GM12878 (cell line): ENCODE results near the gene NDUFA11. TPM values are rescaled to one million over a fixed set of nuclear protein-coding genes. Genes with fewer than 3 reads are reported as not detected.
"Not testable (repeated sequence)": the region's sequence is repeated elsewhere in the genome, so short reads cannot be mapped to it uniquely, and the experiment has no call there.

Experiments
- ATAC-seq: fragments of 200-7000 bp; cut with Tn5 transposase; 3 replicates; pipeline ENCODE4 v1.9.1; 2020; ENCODE audit warnings: mild to moderate bottlenecking, moderate library complexity
- BruUV-seq: library from RNA; stranded (reverse); fragments of 400-500 nt; replicated peaks from 2 replicates; lab custom pipeline; 2021; lab: Mats Ljungman, UMichigan
- CTCF ChIA-PET: fragments of 300-600 bp; sonication (Branson Sonifier 250); formaldehyde crosslinking; extraction: SDS; loops from one replicate; lab custom pipeline; 2021; ENCODE audit warnings: inconsistent platforms; lab: Yijun Ruan, JAX
- POLR2A ChIA-PET: fragments of 350-600 bp; formaldehyde crosslinking; extraction: SDS; loops from one replicate; lab custom pipeline; 2021; ENCODE audit warnings: inconsistent platforms; lab: Charles Lee
- RAD21 ChIA-PET: fragments of 300-600 bp; sonication (Branson Sonifier 250); formaldehyde crosslinking; loops from one replicate; lab custom pipeline; 2023; ENCODE audit warnings: antibody characterized with exemption; ENCODE audit not compliant: unreplicated experiment; lab: Charles Lee
- SMC1A ChIA-PET: fragments of 300-600 bp; sonication (Branson Sonifier 250); formaldehyde crosslinking; loops from one replicate; lab custom pipeline; 2023; ENCODE audit not compliant: unreplicated experiment, uncharacterized antibody; lab: Charles Lee
- DNase-seq: peaks from one replicate; pipeline ENCODE4 v3.0.0-alpha.2; 2011; ENCODE audit warnings: low read depth, low spot score
- FAIRE-seq: peaks from 3 replicates; lab custom pipeline; 2011; peaks lifted over from hg19 to GRCh38; lab: Jason Lieb, UNC
- H2AFZ ChIP-seq: 2 replicates; pipeline ENCODE4 v1.6.0; 2011; ENCODE audit warnings: low read depth, low read length, control low read depth; ENCODE audit not compliant: control insufficient read depth
- H3K27ac ChIP-seq: 2 replicates; pipeline ENCODE4 v1.5.1; 2011; ENCODE audit warnings: control low read depth; ENCODE audit not compliant: control insufficient read depth, insufficient read depth
- H3K27me3 ChIP-seq, 2 experiments: replicated peaks in 1 of 2; 2 replicates each; pipeline versions ENCODE4 v1.6.0 to v1.6.1; 2011; ENCODE audit warnings: low read length in 1 of 2; ENCODE audit not compliant: control insufficient read depth in 2 of 2, insufficient read depth in 2 of 2
- H3K36me3 ChIP-seq, 2 experiments: 2 replicates each; pipeline ENCODE4 v1.5.1; 2011; ENCODE audit warnings: low read length in 1 of 2; ENCODE audit not compliant: control insufficient read depth in 2 of 2, insufficient read depth in 2 of 2
- H3K4me1 ChIP-seq: 2 replicates; pipeline ENCODE4 v1.6.1; 2011; ENCODE audit warnings: mild to moderate bottlenecking, low read length, moderate library complexity, mixed read lengths; ENCODE audit not compliant: control insufficient read depth, insufficient read depth
- H3K4me2 ChIP-seq: 2 replicates; pipeline ENCODE4 v1.6.0; 2011; ENCODE audit warnings: control low read depth; ENCODE audit not compliant: control insufficient read depth, insufficient read depth
- H3K4me3 ChIP-seq: fragments of 200-600 bp; sonication (generic); 2 replicates; pipeline ENCODE4 v1.5.1; 2016
- H3K79me2 ChIP-seq: 2 replicates; pipeline ENCODE4 v1.6.0; 2011; ENCODE audit warnings: low read length; ENCODE audit not compliant: control insufficient read depth, insufficient read depth
- H3K9ac ChIP-seq: 2 replicates; pipeline ENCODE4 v1.8.0; 2011; ENCODE audit warnings: low read length, control low read depth, mixed read lengths; ENCODE audit not compliant: control insufficient read depth, insufficient read depth
- H3K9me3 ChIP-seq: replicated peaks from 3 replicates; pipeline ENCODE4 v1.5.1; 2011; ENCODE audit warnings: mild to moderate bottlenecking, low read length; ENCODE audit not compliant: control insufficient read depth, insufficient read depth
- H4K20me1 ChIP-seq: 2 replicates; pipeline ENCODE4 v1.6.0; 2011; ENCODE audit not compliant: control insufficient read depth, insufficient read depth
- ATF2 ChIP-seq: IDR thresholded peaks from 2 replicates; pipeline ENCODE4 v1.6.1; 2012; ENCODE audit warnings: low read length, inconsistent platforms
- FOXK2 ChIP-seq: fragments of 450-650 bp; IDR thresholded peaks from 2 replicates; pipeline ENCODE4 v1.6.1; 2017; ENCODE audit warnings: mild to moderate bottlenecking, moderate library complexity
- HDAC2 ChIP-seq: fragments of 200-600 bp; sonication (generic); IDR thresholded peaks from 2 replicates; pipeline ENCODE4 v1.6.1; 2017
- IRF4 ChIP-seq: IDR thresholded peaks from 2 replicates; pipeline ENCODE4 v1.6.1; 2011; ENCODE audit warnings: low read depth, low read length
- MEF2B ChIP-seq: fragments of 450-650 bp; IDR thresholded peaks from 2 replicates; pipeline ENCODE4 v1.6.1; 2018; ENCODE audit warnings: mild to moderate bottlenecking, moderate library complexity; ENCODE audit not compliant: partially characterized antibody, poor library complexity, severe bottlenecking
- NR2F1 ChIP-seq: fragments of 450-650 bp; conservative IDR thresholded peaks from 2 replicates; pipeline ENCODE4 v1.6.1; 2017; ENCODE audit warnings: mild to moderate bottlenecking
- RAD21 ChIP-seq: IDR thresholded peaks from 2 replicates; pipeline ENCODE4 v1.6.1; 2011; ENCODE audit warnings: mild to moderate bottlenecking, low read depth, low read length, moderate library complexity; ENCODE audit not compliant: insufficient read depth
- SREBF1 ChIP-seq: IDR thresholded peaks from 2 replicates; pipeline ENCODE4 v1.6.1; 2012; ENCODE audit warnings: mild to moderate bottlenecking, low read length
- TCF12 ChIP-seq: IDR thresholded peaks from 2 replicates; pipeline ENCODE4 v1.6.1; 2011; ENCODE audit warnings: low read depth, mild to moderate bottlenecking, low read length
- ZBTB11 ChIP-seq: fragments of 450-650 bp; formaldehyde crosslinking; IDR thresholded peaks from 2 replicates; pipeline ENCODE4 v1.5.0; 2022; ENCODE audit warnings: mild to moderate bottlenecking, missing genetic modification characterization
- WGBS: methylation state at CpG from one replicate; pipeline ENCODE4 v1.1.6; 2016; ENCODE audit warnings: low lambda C conversion rate; ENCODE audit not compliant: insufficient replicate concordance, insufficient coverage; ENCODE audit errors: missing lambda C conversion rate; 5-methylcytosine and 5-hydroxymethylcytosine counted together
- in situ Hi-C: fragments of 300-500 bp; cut with MboI; formaldehyde crosslinking; loops from 9 replicates; pipeline ENCODE4 v1.14.3; 2018; ENCODE audit warnings: mixed read lengths
- intact Hi-C: fragments of 100-400 bp; cut with micrococcal nuclease; formaldehyde crosslinking; loops from one replicate; pipeline ENCODE4 v1.14.2; 2022; ENCODE audit not compliant: unreplicated experiment
- polyA plus RNA-seq, 11 experiments: library from polyadenylated mRNA; depleted of rRNA in 4 of 11; unstranded in 6 of 11; stranded (reverse) in 5 of 11; fragments of >200 nt; fragmentation: Nextera tagmentation in 4 of 11; fragmentation: Illumina TruSeq in 1 of 11; extraction: Ambion mirVana in 4 of 11; extraction: Trizol in 1 of 11; gene quantifications; 1 replicate in 1 of 11; 2 replicates in 10 of 11; pipeline versions ENCODE4 v1.2.1 to v1.2.3, GENCODE V29; 2011 to 2016; ENCODE audit warnings: inconsistent platforms in 2 of 11, missing spikeins in 2 of 11, low read depth in 1 of 11
- total RNA-seq, 4 experiments: library from RNA; depleted of rRNA in 3 of 4; stranded (reverse); fragments of >200 nt in 3 of 4; fragmentation: Illumina TruSeq in 1 of 4; extraction: Trizol in 1 of 4; gene quantifications; 2 replicates each; pipeline versions ENCODE4 v1.2.1 to v1.2.3, GENCODE V29; 2013 to 2021
- TF ChIP-seq, protein P1 (sequence below): fragments of 450-650 bp; IDR thresholded peaks from 2 replicates; pipeline ENCODE4 v1.6.1; 2014; ENCODE audit warnings: mild to moderate bottlenecking
- TF ChIP-seq, protein P2 (sequence below): fragments of 450-650 bp; IDR thresholded peaks from 2 replicates; pipeline ENCODE4 v1.6.1; 2016; ENCODE audit warnings: mild to moderate bottlenecking

The NDUFA11 gene
- total and polyA plus RNA-seq, 10 of the 15 experiments (the other 5 are each of a cell fraction or from before 2014, with no cell fraction given) = 108 to 600 (median 289) TPM

DNA sequence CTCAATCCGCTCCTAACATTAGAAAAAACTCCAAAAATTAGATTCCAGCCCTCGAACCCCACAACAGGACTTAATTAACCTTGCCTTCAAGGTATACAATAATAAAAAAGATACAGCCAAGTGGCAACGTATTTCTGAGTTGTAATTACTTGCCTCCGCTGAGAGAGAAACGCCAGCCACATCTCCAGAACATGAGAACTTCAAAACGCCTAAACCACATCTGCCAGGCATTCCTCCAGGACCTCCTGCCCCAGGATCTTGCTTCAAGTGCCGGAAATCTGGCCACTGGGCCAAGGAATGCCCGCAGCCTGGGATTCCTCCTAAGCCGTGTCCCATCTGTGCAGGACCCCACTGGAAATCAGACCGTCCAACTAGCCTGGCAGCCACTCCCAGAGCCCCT is 49.5 kb downstream of the NDUFA11 start:
- in situ Hi-C loops, ATAC-seq, SMC1A ChIA-PET, RAD21 ChIA-PET, FAIRE-seq, H3K27me3 ChIP-seq, CTCF ChIA-PET, H3K4me3 ChIP-seq, H3K36me3 ChIP-seq, H3K9me3 ChIP-seq, H3K27ac ChIP-seq, H3K4me2 ChIP-seq, H3K4me1 ChIP-seq, intact Hi-C loops, BruUV-seq, POLR2A ChIA-PET, DNase-seq, H3K79me2 ChIP-seq, H2AFZ ChIP-seq, H3K9ac ChIP-seq, H4K20me1 ChIP-seq: not testable (repeated sequence)
- WGBS = 18% methylated on average over 10 of the region's 10 CpGs

- H3K9ac ChIP-seq = no peak within 1 kb of the TSS
- ChIA-PET POLR2A (no interaction called here), CTCF (no interaction called here), RAD21 (no interaction called here), SMC1A (no interaction called here)
- H3K36me3 ChIP-seq = no peaks in the 10 kb centered on the region
- no peak within 1 kb of the TSS for H2AFZ ChIP-seq
- H3K4me1 ChIP-seq = no peaks in the 10 kb centered on the region
- H4K20me1 ChIP-seq = no peaks in the 10 kb centered on the region
- no peak within 1 kb of the TSS for H3K27ac ChIP-seq
- H3K4me2 ChIP-seq = no peak within 1 kb of the TSS
- WGBS = 53% methylated on average over 10 of the region's 10 CpGs
- DNase-seq (no peak), FAIRE-seq (no peak), ATAC-seq (no peak)
- in situ Hi-C loops = no loop called here
- no peaks in the 10 kb centered on the region for H3K79me2 ChIP-seq
- no TSS peak for BruUV-seq
- H3K4me3 ChIP-seq = no peak within 1 kb of the TSS
- no peaks in the 10 kb centered on the region; a peak in 1 of 4 replicates for H3K27me3 ChIP-seq
- no peaks in the 10 kb centered on the region for H3K9me3 ChIP-seq
- intact Hi-C loops = no loop called here
- TF ChIP-seq SREBF1 = no peak
- TF ChIP-seq, protein P1, sequence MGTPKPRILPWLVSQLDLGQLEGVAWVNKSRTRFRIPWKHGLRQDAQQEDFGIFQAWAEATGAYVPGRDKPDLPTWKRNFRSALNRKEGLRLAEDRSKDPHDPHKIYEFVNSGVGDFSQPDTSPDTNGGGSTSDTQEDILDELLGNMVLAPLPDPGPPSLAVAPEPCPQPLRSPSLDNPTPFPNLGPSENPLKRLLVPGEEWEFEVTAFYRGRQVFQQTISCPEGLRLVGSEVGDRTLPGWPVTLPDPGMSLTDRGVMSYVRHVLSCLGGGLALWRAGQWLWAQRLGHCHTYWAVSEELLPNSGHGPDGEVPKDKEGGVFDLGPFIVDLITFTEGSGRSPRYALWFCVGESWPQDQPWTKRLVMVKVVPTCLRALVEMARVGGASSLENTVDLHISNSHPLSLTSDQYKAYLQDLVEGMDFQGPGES = no peak
- TF ChIP-seq ATF2 = no peak
- no peak for TF ChIP-seq HDAC2
- no peak for TF ChIP-seq MEF2B
- no peak for TF ChIP-seq RAD21
- no peak for TF ChIP-seq TCF12
- TF ChIP-seq IRF4 = no peak
- no peak for TF ChIP-seq ZBTB11 (CRISPR knock-in tag)
- no peak for TF ChIP-seq NR2F1
- no peak for TF ChIP-seq FOXK2
- TF ChIP-seq, protein P2, sequence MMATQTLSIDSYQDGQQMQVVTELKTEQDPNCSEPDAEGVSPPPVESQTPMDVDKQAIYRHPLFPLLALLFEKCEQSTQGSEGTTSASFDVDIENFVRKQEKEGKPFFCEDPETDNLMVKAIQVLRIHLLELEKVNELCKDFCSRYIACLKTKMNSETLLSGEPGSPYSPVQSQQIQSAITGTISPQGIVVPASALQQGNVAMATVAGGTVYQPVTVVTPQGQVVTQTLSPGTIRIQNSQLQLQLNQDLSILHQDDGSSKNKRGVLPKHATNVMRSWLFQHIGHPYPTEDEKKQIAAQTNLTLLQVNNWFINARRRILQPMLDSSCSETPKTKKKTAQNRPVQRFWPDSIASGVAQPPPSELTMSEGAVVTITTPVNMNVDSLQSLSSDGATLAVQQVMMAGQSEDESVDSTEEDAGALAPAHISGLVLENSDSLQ = no peak
Measured at GRCh38 chr19:5851302-5851701, 52.3 kb downstream of the NDUFA11 start, which contains the start of gene FUT3. FUT3 (minus strand) TSS chr19:5851449.
